H9 (cell line): ENCODE results near the gene SPN. TPM values are rescaled to one million over a fixed set of nuclear protein-coding genes. Genes with fewer than 3 reads are reported as not detected.

Experiments used
- DNase-seq: peaks from one replicate; pipeline ENCODE4 v3.0.0-alpha.2; 2017
- H2AFZ ChIP-seq: one replicate; pipeline ENCODE4 v1.6.1; 2013; ENCODE audit warnings: mild to moderate bottlenecking, low read length, control low read depth, moderate library complexity
- H2AK5ac ChIP-seq: 2 replicates; pipeline ENCODE4 v1.6.1; 2013; ENCODE audit warnings: low read length, control low read depth, mixed read lengths; ENCODE audit not compliant: insufficient read length
- H2BK120ac ChIP-seq: one replicate; pipeline ENCODE4 v1.6.1; 2013; ENCODE audit warnings: low read depth, mild to moderate bottlenecking, low read length, control low read depth, inconsistent platforms; ENCODE audit not compliant: poor library complexity, severe bottlenecking
- H2BK12ac ChIP-seq: 2 replicates; pipeline ENCODE4 v1.6.1; 2013; ENCODE audit warnings: low read length, control low read depth, mixed read lengths, low read depth; ENCODE audit not compliant: insufficient read length
- H2BK15ac ChIP-seq: 2 replicates; pipeline ENCODE4 v1.6.1; 2013; ENCODE audit warnings: low read depth, low read length, control low read depth
- H2BK20ac ChIP-seq: one replicate; pipeline ENCODE4 v1.6.1; 2013; ENCODE audit warnings: low read depth, mild to moderate bottlenecking, low read length, control low read depth, inconsistent platforms; ENCODE audit not compliant: poor library complexity, severe bottlenecking
- H2BK5ac ChIP-seq: 2 replicates; pipeline ENCODE4 v1.6.1; 2013; ENCODE audit warnings: low read length, control low read depth, mixed read lengths; ENCODE audit not compliant: insufficient read length
- H3K14ac ChIP-seq: 2 replicates; pipeline ENCODE4 v1.6.1; 2013; ENCODE audit warnings: low read length, control low read depth; ENCODE audit not compliant: insufficient read depth
- H3K18ac ChIP-seq: 2 replicates; pipeline ENCODE4 v1.6.1; 2013; ENCODE audit warnings: low read depth, mild to moderate bottlenecking, mixed read lengths, low read length, control low read depth; ENCODE audit not compliant: insufficient read length
- H3K23ac ChIP-seq: 2 replicates; pipeline ENCODE4 v1.6.1; 2013; ENCODE audit warnings: low read length, control low read depth, mixed read lengths, low read depth; ENCODE audit not compliant: insufficient read length
- H3K23me2 ChIP-seq: 2 replicates; pipeline ENCODE4 v1.6.1; 2013; ENCODE audit warnings: low read depth, mild to moderate bottlenecking, mixed read lengths, low read length, control low read depth; ENCODE audit not compliant: insufficient read length, poor library complexity, severe bottlenecking
- H3K27ac ChIP-seq: 2 replicates; pipeline ENCODE4 v1.5.1; 2013; ENCODE audit warnings: low read length, control low read depth, mixed read lengths, low read depth; ENCODE audit not compliant: insufficient read length
- H3K27me3 ChIP-seq: 2 replicates; pipeline ENCODE4 v1.6.1; 2013; ENCODE audit warnings: low read length, control low read depth, inconsistent platforms; ENCODE audit not compliant: insufficient read depth
- H3K4ac ChIP-seq: 2 replicates; pipeline ENCODE4 v1.6.1; 2013; ENCODE audit warnings: low read depth, mild to moderate bottlenecking, control low read depth, inconsistent platforms, low read length, moderate library complexity
- H3K4me1 ChIP-seq: 2 replicates; pipeline ENCODE4 v1.6.1; 2013; ENCODE audit warnings: low read length, control low read depth, inconsistent platforms; ENCODE audit not compliant: insufficient read depth
- H3K4me2 ChIP-seq: 2 replicates; pipeline ENCODE4 v1.6.1; 2013; ENCODE audit warnings: low read length, control low read depth, mixed read lengths; ENCODE audit not compliant: insufficient read length, insufficient read depth
- H3K56ac ChIP-seq: 2 replicates; pipeline ENCODE4 v1.6.1; 2013; ENCODE audit warnings: low read depth, mild to moderate bottlenecking, mixed read lengths, low read length, control low read depth; ENCODE audit not compliant: insufficient read length
- H3K79me1 ChIP-seq: 2 replicates; pipeline ENCODE4 v1.6.1; 2013; ENCODE audit warnings: low read depth, mild to moderate bottlenecking, moderate library complexity, low read length, control low read depth, inconsistent platforms; ENCODE audit not compliant: insufficient read depth, poor library complexity, severe bottlenecking
- H3K79me2 ChIP-seq: 2 replicates; pipeline ENCODE4 v1.6.1; 2013; ENCODE audit warnings: low read length, control low read depth, inconsistent platforms; ENCODE audit not compliant: insufficient read depth
- H3K9ac ChIP-seq: 2 replicates; pipeline ENCODE4 v1.6.1; 2013; ENCODE audit warnings: low read length, control low read depth, mixed read lengths; ENCODE audit not compliant: insufficient read length; ENCODE audit errors: extremely low read depth
- H3K9me3 ChIP-seq: one replicate; pipeline ENCODE4 v1.6.1; 2013; ENCODE audit warnings: low read depth, low read length, inconsistent platforms; ENCODE audit not compliant: control insufficient read depth
- H3T11ph ChIP-seq: one replicate; pipeline ENCODE4 v1.6.1; 2013; ENCODE audit warnings: mild to moderate bottlenecking, low read length, control low read depth, inconsistent platforms
- H4K20me1 ChIP-seq: one replicate; pipeline ENCODE4 v1.6.1; 2013; ENCODE audit not compliant: control insufficient read depth, insufficient read length, insufficient read depth
- H4K5ac ChIP-seq: 2 replicates; pipeline ENCODE4 v1.6.1; 2013; ENCODE audit warnings: low read depth, mild to moderate bottlenecking, mixed read lengths, low read length, control low read depth; ENCODE audit not compliant: insufficient read length
- H4K8ac ChIP-seq: replicated peaks from 2 replicates; pipeline ENCODE4 v1.6.1; 2013; ENCODE audit warnings: low read length, control low read depth, mixed read lengths, low read depth; ENCODE audit not compliant: insufficient read length
- H4K91ac ChIP-seq: 2 replicates; pipeline ENCODE4 v1.6.1; 2013; ENCODE audit warnings: low read depth, mild to moderate bottlenecking, moderate library complexity, mixed read lengths, low read length, control low read depth; ENCODE audit not compliant: insufficient read length
- H3K27ac Mint-ChIP-seq, 3 experiments: 2 replicates in 2 of 3; 3 replicates in 1 of 3; pipeline ENCODE4 v1.8.0; 2020 to 2021; ENCODE audit warnings: mixed read lengths in 3 of 3, mild to moderate bottlenecking in 1 of 3, moderate library complexity in 1 of 3
- H3K27me3 Mint-ChIP-seq: 2 replicates; pipeline ENCODE4 v1.8.0; 2021; ENCODE audit warnings: low read depth, mild to moderate bottlenecking, moderate library complexity, mixed read lengths
- H3K36me3 Mint-ChIP-seq, 3 experiments: 2 replicates in 2 of 3; 3 replicates in 1 of 3; pipeline ENCODE4 v1.8.0; 2020 to 2021; ENCODE audit warnings: low read depth in 3 of 3, mixed read lengths in 3 of 3; ENCODE audit not compliant: insufficient read depth in 1 of 3
- H3K4me1 Mint-ChIP-seq, 2 experiments: 2 replicates each; pipeline ENCODE4 v1.8.0; 2020; ENCODE audit warnings: mixed read lengths in 2 of 2
- H3K4me3 Mint-ChIP-seq, 2 experiments: 2 replicates in 1 of 2; 3 replicates in 1 of 2; pipeline ENCODE4 v1.8.0; 2020 to 2021; ENCODE audit warnings: mild to moderate bottlenecking in 2 of 2, mixed read lengths in 2 of 2, moderate library complexity in 1 of 2
- H3K9me3 Mint-ChIP-seq, 2 experiments: 2 replicates in 1 of 2; 3 replicates in 1 of 2; pipeline ENCODE4 v1.8.0; 2020; ENCODE audit warnings: mild to moderate bottlenecking in 2 of 2, mixed read lengths in 2 of 2, moderate library complexity in 1 of 2
- CTCF ChIP-seq: fragments of 200-600 bp; sonication (generic); conservative IDR thresholded peaks from 3 replicates; pipeline ENCODE4 v1.8.0; 2021; ENCODE audit warnings: antibody characterized with exemption, mild to moderate bottlenecking
- WGBS: extraction: QIAGEN DNeasy Blood & Tissue Kit; methylation state at CpG from one replicate; pipeline ENCODE4 v1.1.7; 2013; ENCODE audit warnings: missing lambda C conversion rate, low lambda C conversion rate, mixed read lengths; ENCODE audit not compliant: insufficient read length; ENCODE audit errors: extremely low coverage; 5-methylcytosine and 5-hydroxymethylcytosine counted together
- total RNA-seq: library from RNA; stranded (reverse); gene quantifications from 2 replicates; pipeline ENCODE4 v1.2.1, GENCODE V29; 2021

The SPN gene
- total RNA-seq, 1 experiment from 2014 or later: 0.77 TPM

GRCh38 chr16:29684679-29685078, 21.6 kb downstream of the SPN start:
- no peaks in the 10 kb centered on the region for H4K20me1 ChIP-seq
- H2BK15ac ChIP-seq: no peak overlapping the region
- H2BK120ac ChIP-seq: no peak overlapping the region
- no peak overlapping the region for H3K4ac ChIP-seq
- WGBS: no CpG with 5 or more reads among the region's 10 CpGs
- Mint-ChIP-seq H3K4me1 (peaks cover 25 to 30% of the 10 kb centered on the region in 2 experiments), H3K4me3 (no peak overlapping the region), H3K9me3 (no peaks in the 10 kb centered on the region), H3K36me3 (peaks cover 22 to 59% (median 56%) of the 10 kb centered on the region in 3 experiments), H3K27me3 (no peaks in the 10 kb centered on the region), H3K27ac (peak overlapping the region in 1 of 3 experiments; percentile 83; a peak in 2 of 7 replicates)
- H3K27ac ChIP-seq: no peak overlapping the region
- no peak for TF ChIP-seq CTCF
- H3K4me1 ChIP-seq: peaks cover 5% of the 10 kb centered on the region; the same call in 1 of the 2 replicates
- no peak overlapping the region for H2BK5ac ChIP-seq
- H3K79me2 ChIP-seq: peaks cover 8% of the 10 kb centered on the region; the same call in 1 of the 2 replicates
- no peak overlapping the region for H2AFZ ChIP-seq
- H3K9me3 ChIP-seq: no peaks in the 10 kb centered on the region
- H3K56ac ChIP-seq: no peak overlapping the region
- H4K91ac ChIP-seq: no peak overlapping the region
- no peak overlapping the region for H4K8ac ChIP-seq
- no peak overlapping the region for H2BK20ac ChIP-seq
- peaks cover under 1% of the 10 kb centered on the region for H3K23me2 ChIP-seq
- H3K27me3 ChIP-seq: no peaks in the 10 kb centered on the region
- H3K23ac ChIP-seq: no peak overlapping the region
- H3K79me1 ChIP-seq: peaks cover 8% of the 10 kb centered on the region
- DNase-seq: no peak
- H3T11ph ChIP-seq: no peak overlapping the region
- no peak overlapping the region for H3K4me2 ChIP-seq
- H3K9ac ChIP-seq: no peak overlapping the region
- no peak overlapping the region for H3K14ac ChIP-seq
- H3K18ac ChIP-seq: no peak overlapping the region
- no peak overlapping the region for H2BK12ac ChIP-seq
- H4K5ac ChIP-seq: no peak overlapping the region
- no peak overlapping the region for H2AK5ac ChIP-seq
